ENCODE measurements around the gene TMEM138. TPM values are rescaled to one million over a fixed set of nuclear protein-coding genes. Genes with fewer than 3 reads are reported as not detected.
A peak's percentile ranks its signal among the peaks of the same experiment; 100 is the strongest.

TMEM138 gene
- total and polyA plus RNA-seq, 2 of the 13 experiments (the other 11 are each of a cell fraction or from before 2014, with no cell fraction given): 43.5 to 61.0 TPM

DNA sequence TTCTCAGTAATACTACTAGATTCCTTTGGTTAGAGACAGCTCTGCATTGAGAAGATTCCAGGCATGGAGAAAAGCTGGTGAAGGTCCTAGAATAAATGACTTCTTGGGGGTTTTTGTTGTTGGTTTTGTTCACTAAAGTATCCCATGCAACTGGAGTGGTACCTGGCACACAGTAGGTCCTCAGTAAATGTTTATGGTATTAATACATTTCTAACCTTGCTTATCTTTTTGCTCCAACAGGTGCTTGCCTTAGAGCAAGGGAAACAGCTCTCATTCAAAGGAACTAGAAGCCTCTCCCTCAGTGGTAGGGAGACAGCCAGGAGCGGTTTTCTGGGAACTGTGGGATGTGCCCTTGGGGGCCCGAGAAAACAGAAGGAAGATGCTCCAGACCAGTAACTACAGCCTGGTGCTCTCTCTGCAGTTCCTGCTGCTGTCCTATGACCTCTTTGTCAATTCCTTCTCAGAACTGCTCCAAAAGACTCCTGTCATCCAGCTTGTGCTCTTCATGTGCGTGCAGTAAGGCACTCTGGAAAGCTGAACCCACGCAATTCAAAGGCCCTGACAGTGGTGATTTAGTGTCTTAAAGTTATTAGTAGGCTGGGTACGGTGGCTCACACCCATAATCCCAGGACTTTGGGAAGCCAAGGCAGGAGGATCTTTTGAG is 2.0 kb downstream of the TMEM138 start:
- ATAC-seq: no peak
- 96% methylated on average over 5 of the region's 5 CpGs for WGBS (ENCODE audit: low lambda C conversion rate)

More for the DNA sequence above, 2.0 kb downstream of the TMEM138 start:
- H2AFZ ChIP-seq (ENCODE audit: low read length): no peak overlapping the region
- no peak overlapping the region for H3K9ac ChIP-seq (ENCODE audit: insufficient read depth, low read depth, low read length)
- H3K9me3 ChIP-seq (ENCODE audit: low read length): no peaks in the 10 kb centered on the region
- CTCF ChIA-PET (ENCODE audit: low intra/inter-chr PET ratio, low total read pairs): no interaction called here
- H3K4me2 ChIP-seq (ENCODE audit: low read depth, low read length): peak overlapping the region; percentile 81; the same call in 1 of the 2 replicates
- in situ Hi-C loops (cut with HindIII; ENCODE audit: extremely low pct_ligation_motif_present, low pct_unique_long_range_greater_than_20kb): no loop called here
- no peak overlapping the region for H3K27ac ChIP-seq (ENCODE audit: extremely low read length, insufficient read depth, low read length)
- H3K4me1 ChIP-seq (ENCODE audit: insufficient read depth, low read length): peaks cover 32% of the 10 kb centered on the region
- no TSS peak for BruUV-seq (replicated peaks)
- H3K4me3 ChIP-seq (replicated peaks in 1 of 3; ENCODE audit: insufficient read depth in 1 of 3, low read depth in 2 of 3, low read length in 3 of 3): no peak overlapping the region; a peak in 1 of 6 replicates
- H4K20me1 ChIP-seq (ENCODE audit: insufficient read depth, low read length): no peaks in the 10 kb centered on the region
- H3K79me2 ChIP-seq (ENCODE audit: insufficient read depth, low read length): peaks cover 17% of the 10 kb centered on the region
- peaks cover 9 to 42% of the 10 kb centered on the region in 2 experiments for H3K36me3 ChIP-seq (replicated peaks in 1 of 2; ENCODE audit: control insufficient read depth in 1 of 2, insufficient read depth in 2 of 2, low read length in 2 of 2)
- intact Hi-C loops (cut with micrococcal nuclease; ENCODE audit: unreplicated experiment): no loop called here
- DNase-seq (ENCODE audit: low spot score): no peak
- no peaks in the 10 kb centered on the region; a peak in 1 of 5 replicates for H3K27me3 ChIP-seq (ENCODE audit: control insufficient read depth in 1 of 2, insufficient read depth in 2 of 2, low read length in 2 of 2)
- TF ChIP-seq, protein P1, sequence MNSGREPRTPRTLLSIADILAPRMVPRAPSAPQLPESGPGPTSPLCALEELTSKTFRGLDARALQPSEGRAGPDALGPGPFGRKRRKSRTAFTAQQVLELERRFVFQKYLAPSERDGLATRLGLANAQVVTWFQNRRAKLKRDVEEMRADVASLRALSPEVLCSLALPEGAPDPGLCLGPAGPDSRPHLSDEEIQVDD (CRISPR knock-in tag; IDR thresholded peaks at IDR 0.05; ENCODE audit: borderline replicate concordance): no peak
- TF ChIP-seq SMAD1 (CRISPR knock-in tag; IDR thresholded peaks at IDR 0.05; ENCODE audit: borderline replicate concordance, low read depth) (no peak), ZNF773 (CRISPR knock-in tag; IDR thresholded peaks at IDR 0.05; ENCODE audit: borderline replicate concordance) (no peak), ZKSCAN1 (IDR thresholded peaks at IDR 0.05; ENCODE audit: low read length) (peak; percentile 63), SALL2 (CRISPR knock-in tag; IDR thresholded peaks at IDR 0.05) (no peak), LCORL (IDR thresholded peaks at IDR 0.05) (no peak), LCORL (CRISPR knock-in tag; IDR thresholded peaks at IDR 0.05) (no peak)
- TF ChIP-seq, protein P2, sequence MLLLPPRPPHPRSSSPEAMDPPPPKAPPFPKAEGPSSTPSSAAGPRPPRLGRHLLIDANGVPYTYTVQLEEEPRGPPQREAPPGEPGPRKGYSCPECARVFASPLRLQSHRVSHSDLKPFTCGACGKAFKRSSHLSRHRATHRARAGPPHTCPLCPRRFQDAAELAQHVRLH (CRISPR knock-in tag; IDR thresholded peaks at IDR 0.05; ENCODE audit: borderline replicate concordance, low read depth): no peak
- TF ChIP-seq, protein P3, sequence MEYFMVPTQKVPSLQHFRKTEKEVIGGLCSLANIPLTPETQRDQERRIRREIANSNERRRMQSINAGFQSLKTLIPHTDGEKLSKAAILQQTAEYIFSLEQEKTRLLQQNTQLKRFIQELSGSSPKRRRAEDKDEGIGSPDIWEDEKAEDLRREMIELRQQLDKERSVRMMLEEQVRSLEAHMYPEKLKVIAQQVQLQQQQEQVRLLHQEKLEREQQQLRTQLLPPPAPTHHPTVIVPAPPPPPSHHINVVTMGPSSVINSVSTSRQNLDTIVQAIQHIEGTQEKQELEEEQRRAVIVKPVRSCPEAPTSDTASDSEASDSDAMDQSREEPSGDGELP (IDR thresholded peaks at IDR 0.05; ENCODE audit: borderline replicate concordance, low read depth): no peak
- no peak for FAIRE-seq
- POLR2A ChIA-PET: interaction anchor here (4.2 to 9.9 kb wide), 2 partner anchors 29 kb away, joined by 64 to 146 read pairs; partner anchors contain the start of genes DDB1, TKFC and TMEM216
